ENCODE measurements around the gene TBX4. TPM values are rescaled to one million over a fixed set of nuclear protein-coding genes. Genes with fewer than 3 reads are reported as not detected.

Gene TBX4
- polyA plus RNA-seq, 2 of the 4 experiments (the other 2 are of a cell fraction): 0.17 to 0.18 TPM

DNA sequence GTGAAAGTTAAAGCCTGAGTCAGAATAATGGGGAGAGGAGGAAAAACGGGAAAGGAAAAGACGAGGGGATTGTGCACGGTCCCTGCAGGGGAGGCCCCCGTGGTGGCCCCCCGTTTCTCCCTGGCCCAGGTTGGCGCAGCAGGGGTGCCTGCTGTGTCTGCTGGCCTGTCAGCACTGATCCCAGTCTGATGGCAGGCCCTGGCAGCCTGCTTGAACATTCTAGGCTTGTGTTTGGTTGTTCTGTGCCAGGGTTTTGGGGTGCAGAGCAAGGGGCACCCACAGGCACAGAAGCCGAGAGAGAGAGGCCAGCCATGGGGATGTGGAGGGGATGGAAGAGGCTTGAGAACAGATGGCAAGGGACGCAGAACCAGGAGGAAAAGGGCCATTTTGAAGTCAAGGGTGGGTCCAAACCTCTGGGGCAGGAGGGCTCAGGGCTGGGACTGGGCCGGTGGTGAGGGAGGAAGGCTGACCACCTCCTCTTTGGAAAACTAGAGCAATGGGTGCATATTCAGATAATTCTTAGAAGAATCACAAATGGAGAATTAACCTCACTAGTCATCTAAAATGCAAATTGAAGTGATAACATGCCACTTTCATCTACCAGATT is 35.9 kb downstream of the TBX4 start:
- CTCF ChIA-PET: no interaction called here
- H3K9me3 ChIP-seq: no peaks in the 10 kb centered on the region
- peaks cover 32% of the 10 kb centered on the region for H3K4me1 ChIP-seq
- DNase-seq (ENCODE audit: low read depth in 1 of 2, low spot score in 1 of 2) (no peak), ATAC-seq (no peak), FAIRE-seq (no peak)
- no peak overlapping the region for H3K4me2 ChIP-seq
- H3K4me3 ChIP-seq: no peak overlapping the region
- TF ChIP-seq, protein P1, sequence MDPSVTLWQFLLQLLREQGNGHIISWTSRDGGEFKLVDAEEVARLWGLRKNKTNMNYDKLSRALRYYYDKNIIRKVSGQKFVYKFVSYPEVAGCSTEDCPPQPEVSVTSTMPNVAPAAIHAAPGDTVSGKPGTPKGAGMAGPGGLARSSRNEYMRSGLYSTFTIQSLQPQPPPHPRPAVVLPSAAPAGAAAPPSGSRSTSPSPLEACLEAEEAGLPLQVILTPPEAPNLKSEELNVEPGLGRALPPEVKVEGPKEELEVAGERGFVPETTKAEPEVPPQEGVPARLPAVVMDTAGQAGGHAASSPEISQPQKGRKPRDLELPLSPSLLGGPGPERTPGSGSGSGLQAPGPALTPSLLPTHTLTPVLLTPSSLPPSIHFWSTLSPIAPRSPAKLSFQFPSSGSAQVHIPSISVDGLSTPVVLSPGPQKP (IDR thresholded peaks at IDR 0.05; ENCODE audit: low read depth, low read length): no peak
- TF ChIP-seq ZNF302 (CRISPR knock-in tag; IDR thresholded peaks at IDR 0.05): no peak
- TF ChIP-seq CEBPB (IDR thresholded peaks at IDR 0.05): no peak
- no peak for TF ChIP-seq RNF2 (IDR thresholded peaks at IDR 0.05; ENCODE audit: borderline replicate concordance, low read depth)
- TF ChIP-seq HOXB13 (CRISPR knock-in tag; IDR thresholded peaks at IDR 0.05; ENCODE audit: low read depth): no peak
- no peak for TF ChIP-seq EHMT2 (IDR thresholded peaks at IDR 0.05; ENCODE audit: low read depth)
- no peak for TF ChIP-seq RCOR1 (IDR thresholded peaks at IDR 0.05; ENCODE audit: low read depth, low read length)
- TF ChIP-seq CBX2 (IDR thresholded peaks at IDR 0.05; ENCODE audit: borderline replicate concordance, low read depth): no peak
- TF ChIP-seq, protein P2, sequence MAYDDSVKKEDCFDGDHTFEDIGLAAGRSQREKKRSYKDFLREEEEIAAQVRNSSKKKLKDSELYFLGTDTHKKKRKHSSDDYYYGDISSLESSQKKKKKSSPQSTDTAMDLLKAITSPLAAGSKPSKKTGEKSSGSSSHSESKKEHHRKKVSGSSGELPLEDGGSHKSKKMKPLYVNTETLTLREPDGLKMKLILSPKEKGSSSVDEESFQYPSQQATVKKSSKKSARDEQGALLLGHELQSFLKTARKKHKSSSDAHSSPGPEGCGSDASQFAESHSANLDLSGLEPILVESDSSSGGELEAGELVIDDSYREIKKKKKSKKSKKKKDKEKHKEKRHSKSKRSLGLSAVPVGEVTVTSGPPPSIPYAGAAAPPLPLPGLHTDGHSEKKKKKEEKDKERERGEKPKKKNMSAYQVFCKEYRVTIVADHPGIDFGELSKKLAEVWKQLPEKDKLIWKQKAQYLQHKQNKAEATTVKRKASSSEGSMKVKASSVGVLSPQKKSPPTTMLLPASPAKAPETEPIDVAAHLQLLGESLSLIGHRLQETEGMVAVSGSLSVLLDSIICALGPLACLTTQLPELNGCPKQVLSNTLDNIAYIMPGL (CRISPR knock-in tag; IDR thresholded peaks at IDR 0.05; ENCODE audit: borderline replicate concordance): no peak
- no peak for TF ChIP-seq ZFP36 (IDR thresholded peaks at IDR 0.05; ENCODE audit: borderline replicate concordance, partially characterized antibody)
- no peak for TF ChIP-seq NR3C1 (IDR thresholded peaks at IDR 0.05)
- no peak for TF ChIP-seq KDM1A (IDR thresholded peaks at IDR 0.05; ENCODE audit: low read depth)
- TF ChIP-seq JUN (IDR thresholded peaks at IDR 0.05): no peak
- TF ChIP-seq, protein P3, sequence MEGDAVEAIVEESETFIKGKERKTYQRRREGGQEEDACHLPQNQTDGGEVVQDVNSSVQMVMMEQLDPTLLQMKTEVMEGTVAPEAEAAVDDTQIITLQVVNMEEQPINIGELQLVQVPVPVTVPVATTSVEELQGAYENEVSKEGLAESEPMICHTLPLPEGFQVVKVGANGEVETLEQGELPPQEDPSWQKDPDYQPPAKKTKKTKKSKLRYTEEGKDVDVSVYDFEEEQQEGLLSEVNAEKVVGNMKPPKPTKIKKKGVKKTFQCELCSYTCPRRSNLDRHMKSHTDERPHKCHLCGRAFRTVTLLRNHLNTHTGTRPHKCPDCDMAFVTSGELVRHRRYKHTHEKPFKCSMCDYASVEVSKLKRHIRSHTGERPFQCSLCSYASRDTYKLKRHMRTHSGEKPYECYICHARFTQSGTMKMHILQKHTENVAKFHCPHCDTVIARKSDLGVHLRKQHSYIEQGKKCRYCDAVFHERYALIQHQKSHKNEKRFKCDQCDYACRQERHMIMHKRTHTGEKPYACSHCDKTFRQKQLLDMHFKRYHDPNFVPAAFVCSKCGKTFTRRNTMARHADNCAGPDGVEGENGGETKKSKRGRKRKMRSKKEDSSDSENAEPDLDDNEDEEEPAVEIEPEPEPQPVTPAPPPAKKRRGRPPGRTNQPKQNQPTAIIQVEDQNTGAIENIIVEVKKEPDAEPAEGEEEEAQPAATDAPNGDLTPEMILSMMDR (IDR thresholded peaks at IDR 0.05): no peak
- no peak for TF ChIP-seq RARB (CRISPR knock-in tag; IDR thresholded peaks at IDR 0.05)
- TF ChIP-seq FOSL2 (IDR thresholded peaks at IDR 0.05): no peak
- TF ChIP-seq FOSL2 (CRISPR knock-in tag; IDR thresholded peaks at IDR 0.05): no peak
- H3K27ac ChIP-seq: peak overlapping the region in 1 of 2 experiments; percentile 9; a peak in 1 of 6 replicates
- POLR2A ChIA-PET: no interaction called here
- 87% methylated on average over 9 of the region's 9 CpGs for WGBS (ENCODE audit: missing lambda C conversion rate)

DNA sequence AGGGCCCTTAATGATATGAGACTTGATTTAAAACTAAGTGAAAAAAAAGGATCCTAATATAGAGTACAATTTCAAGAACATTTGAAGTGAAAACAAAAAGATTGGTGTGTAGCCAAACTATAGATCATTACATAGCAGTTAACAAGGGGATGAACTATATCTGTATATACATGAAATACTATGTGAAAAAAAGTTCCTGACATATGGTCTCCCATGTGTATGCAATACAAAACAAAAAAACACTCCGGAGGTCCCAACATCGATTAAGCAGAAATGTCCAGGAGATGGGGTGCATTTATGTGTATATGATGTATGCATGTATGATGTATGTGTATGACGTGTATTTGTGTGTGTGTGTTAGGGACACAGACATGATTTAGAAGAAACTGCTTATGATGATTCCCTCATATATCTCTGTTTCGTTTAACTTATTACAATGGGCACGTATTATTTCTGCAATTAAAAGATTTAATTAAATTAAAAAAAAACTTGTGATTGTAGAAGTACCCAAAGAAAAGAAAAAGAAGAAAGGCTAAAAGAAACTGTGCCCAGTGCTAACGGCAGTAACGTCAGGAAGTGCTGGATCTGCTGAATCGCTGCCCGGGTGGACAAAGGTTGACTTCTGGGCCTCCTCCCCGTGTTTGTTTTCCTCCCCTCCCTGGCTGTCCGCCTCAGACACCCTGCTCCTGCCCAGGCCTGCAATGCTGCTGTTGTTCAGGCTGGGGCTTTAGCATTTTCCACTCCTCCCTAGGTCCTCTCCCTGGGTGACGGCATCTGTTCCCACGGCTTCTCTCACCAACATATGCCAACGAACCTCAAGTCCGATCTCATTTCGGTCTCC is 36.9 kb downstream of the TBX4 start:
- no peak for FAIRE-seq

More for the DNA sequence above, 36.9 kb downstream of the TBX4 start:
- peak in 1 of 2 experiments; percentile 42 for DNase-seq (ENCODE audit: low read depth in 1 of 2, low spot score in 1 of 2)
- peak overlapping the region; percentile 42 for H3K4me2 ChIP-seq
- H3K9me3 ChIP-seq: no peaks in the 10 kb centered on the region
- TF ChIP-seq GATA3 (IDR thresholded peaks at IDR 0.05; ENCODE audit: borderline replicate concordance): no peak
- TF ChIP-seq HOXB13 (CRISPR knock-in tag; IDR thresholded peaks at IDR 0.05; ENCODE audit: low read depth): no peak
- TF ChIP-seq FOSL2 (IDR thresholded peaks at IDR 0.05): no peak
- no peak for TF ChIP-seq FOSL2 (CRISPR knock-in tag; IDR thresholded peaks at IDR 0.05)
- TF ChIP-seq, protein P4, sequence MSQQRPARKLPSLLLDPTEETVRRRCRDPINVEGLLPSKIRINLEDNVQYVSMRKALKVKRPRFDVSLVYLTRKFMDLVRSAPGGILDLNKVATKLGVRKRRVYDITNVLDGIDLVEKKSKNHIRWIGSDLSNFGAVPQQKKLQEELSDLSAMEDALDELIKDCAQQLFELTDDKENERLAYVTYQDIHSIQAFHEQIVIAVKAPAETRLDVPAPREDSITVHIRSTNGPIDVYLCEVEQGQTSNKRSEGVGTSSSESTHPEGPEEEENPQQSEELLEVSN (IDR thresholded peaks at IDR 0.05; ENCODE audit: borderline replicate concordance, low read depth): no peak
- no peak for TF ChIP-seq RARB (CRISPR knock-in tag; IDR thresholded peaks at IDR 0.05)
- TF ChIP-seq TP53 (CRISPR knock-in tag; IDR thresholded peaks at IDR 0.05): no peak
- TF ChIP-seq KDM1A (IDR thresholded peaks at IDR 0.05; ENCODE audit: low read depth): no peak
- peaks cover 33% of the 10 kb centered on the region for H3K4me1 ChIP-seq
- H3K4me3 ChIP-seq: no peak overlapping the region
- ChIA-PET POLR2A (no interaction called here), CTCF (no interaction called here)
- H3K27ac ChIP-seq: peak overlapping the region; percentile 65 to 80
- ATAC-seq: peak; percentile 6 to 64; a peak in 4 of 6 replicates
- WGBS (ENCODE audit: missing lambda C conversion rate): 55% methylated on average over 16 of the region's 16 CpGs

Data from A549 (cell line).